Uterus (tissue), 4 donors: ENCODE data around the gene MAP3K14. TPM values are rescaled to one million over a fixed set of nuclear protein-coding genes. Genes with fewer than 3 reads are reported as not detected.

Experiments used
- DNase-seq, 2 donors: peaks; one replicate each; pipeline ENCODE4 v3.0.0-alpha.2; 2019 to 2020
- H3K27ac ChIP-seq, 2 donors: fragments of 200-600 bp; sonication (generic); 1 replicate in 1 of 2; 2 replicates in 1 of 2; pipeline ENCODE4 v1.5.1; 2016 to 2018
- H3K27me3 ChIP-seq, 2 donors: fragments of 200-600 bp; sonication (generic); one replicate each; pipeline ENCODE4 v1.5.1; 2018 to 2019; ENCODE audit warnings: control low read depth in 1 of 2
- H3K36me3 ChIP-seq, 2 donors: fragments of 200-600 bp; sonication (generic); one replicate each; pipeline ENCODE4 v1.5.1; 2019; ENCODE audit warnings: control low read depth in 1 of 2
- H3K4me1 ChIP-seq, 2 donors: fragments of 200-600 bp; sonication (generic); one replicate each; pipeline ENCODE4 v1.5.1; 2018 to 2019; ENCODE audit warnings: control low read depth in 1 of 2
- H3K4me3 ChIP-seq, 2 donors: fragments of 200-600 bp; sonication (generic); 1 replicate in 1 of 2; 2 replicates in 1 of 2; pipeline ENCODE4 v1.5.1; 2018 to 2019; ENCODE audit warnings: mild to moderate bottlenecking in 1 of 2
- H3K9me3 ChIP-seq, 2 donors: fragments of 200-600 bp; sonication (generic); one replicate each; pipeline ENCODE4 v1.5.1; 2019; ENCODE audit warnings: control low read depth in 1 of 2
- POLR2A ChIP-seq, 2 donors: fragments of 450-650 bp; IDR thresholded peaks; one replicate each; pipeline ENCODE4 v1.6.1; 2016; ENCODE audit warnings: antibody characterized with exemption in 2 of 2, mild to moderate bottlenecking in 1 of 2, moderate library complexity in 1 of 2
- intact Hi-C: fragments of 100-400 bp; cut with DNase I; formaldehyde crosslinking; loops from one replicate; pipeline ENCODE4 v1.15.1; 2023; ENCODE audit warnings: low total_unique reads
- total RNA-seq, 4 donors: library from RNA; depleted of rRNA in 3 of 4; stranded (reverse); fragments of >200 nt in 3 of 4; gene quantifications; one replicate each; pipeline versions ENCODE4 v1.1.0 to v1.2.4, GENCODE V29; 2014 to 2023
- TF ChIP-seq, protein P1 (sequence below), 4 experiments: fragments of 200-600 bp in 2 of 4; fragments of 450-650 bp in 2 of 4; sonication (generic) in 2 of 4; IDR thresholded peaks; one replicate each; pipeline ENCODE4 v1.5.1; 2016 to 2019; ENCODE audit warnings: antibody characterized with exemption in 4 of 4, mild to moderate bottlenecking in 2 of 4, moderate library complexity in 1 of 4
- donor health status: DM: yes; HTN: yes; CAD: no.

Gene MAP3K14
- total RNA-seq, 4 donors from 2014 or later: 1.0 to 22.1 (median 4.9) TPM

DNA sequence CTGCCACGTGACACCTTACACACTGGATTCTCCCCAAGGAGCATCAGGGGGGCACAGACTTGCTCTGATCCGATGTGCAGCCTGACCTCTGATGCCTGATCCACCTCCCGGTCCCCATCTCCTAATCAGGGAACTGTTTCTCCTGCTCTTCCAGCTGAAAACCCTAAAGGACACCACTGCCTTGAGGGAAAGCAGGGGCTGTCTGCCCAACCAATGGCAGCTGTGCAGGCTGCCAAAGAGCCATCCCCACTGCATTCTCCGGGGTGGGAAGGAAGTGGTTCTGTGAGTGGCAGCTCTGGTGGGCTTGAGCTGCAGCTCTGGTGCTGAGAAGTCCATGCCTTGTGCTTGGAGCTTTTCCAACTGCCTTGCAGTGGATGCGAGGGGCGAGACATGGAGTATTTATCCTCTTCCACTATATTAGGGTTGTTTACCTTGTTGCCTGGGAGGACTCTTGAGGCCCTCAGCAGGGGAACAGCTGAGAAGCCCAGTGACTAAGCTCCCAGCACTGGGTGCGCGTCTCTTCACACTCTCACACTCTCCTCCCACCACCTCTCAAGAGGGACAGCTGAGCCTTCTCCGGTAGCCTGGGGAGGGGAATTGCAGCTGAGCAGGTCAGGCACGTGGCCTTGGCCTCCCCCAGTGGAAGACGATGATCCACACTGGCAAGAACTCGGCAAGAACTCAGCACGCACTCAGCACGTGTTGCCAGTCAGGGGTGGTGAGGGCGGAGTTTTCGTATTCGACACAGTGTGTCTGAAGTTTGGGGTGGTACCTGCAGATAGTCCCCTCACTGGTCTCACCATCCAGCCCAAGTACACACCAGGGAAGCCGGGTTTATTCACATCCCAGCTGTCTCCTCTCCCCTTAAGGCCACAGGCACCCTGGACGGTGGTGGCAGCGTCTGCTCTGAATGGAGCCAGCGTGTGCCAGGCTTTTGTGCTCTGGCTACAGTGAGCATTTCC is 33.9 kb downstream of the MAP3K14 start:
- Histone ChIP-seq H3K27ac (no peak overlapping the region), H3K9me3 (no peaks in the 10 kb centered on the region), H3K36me3 (no peaks in the 10 kb centered on the region), H3K4me3 (no peak overlapping the region), H3K27me3 (no peaks in the 10 kb centered on the region), H3K4me1 (peaks cover 0 to 7% of the 10 kb centered on the region in 2 donors)
- intact Hi-C loops: no loop called here
- DNase-seq: peak in 1 of 2 donors; percentile 42
- TF ChIP-seq POLR2A (IDR thresholded peaks at IDR 0.05): no peak
- TF ChIP-seq, protein P1, sequence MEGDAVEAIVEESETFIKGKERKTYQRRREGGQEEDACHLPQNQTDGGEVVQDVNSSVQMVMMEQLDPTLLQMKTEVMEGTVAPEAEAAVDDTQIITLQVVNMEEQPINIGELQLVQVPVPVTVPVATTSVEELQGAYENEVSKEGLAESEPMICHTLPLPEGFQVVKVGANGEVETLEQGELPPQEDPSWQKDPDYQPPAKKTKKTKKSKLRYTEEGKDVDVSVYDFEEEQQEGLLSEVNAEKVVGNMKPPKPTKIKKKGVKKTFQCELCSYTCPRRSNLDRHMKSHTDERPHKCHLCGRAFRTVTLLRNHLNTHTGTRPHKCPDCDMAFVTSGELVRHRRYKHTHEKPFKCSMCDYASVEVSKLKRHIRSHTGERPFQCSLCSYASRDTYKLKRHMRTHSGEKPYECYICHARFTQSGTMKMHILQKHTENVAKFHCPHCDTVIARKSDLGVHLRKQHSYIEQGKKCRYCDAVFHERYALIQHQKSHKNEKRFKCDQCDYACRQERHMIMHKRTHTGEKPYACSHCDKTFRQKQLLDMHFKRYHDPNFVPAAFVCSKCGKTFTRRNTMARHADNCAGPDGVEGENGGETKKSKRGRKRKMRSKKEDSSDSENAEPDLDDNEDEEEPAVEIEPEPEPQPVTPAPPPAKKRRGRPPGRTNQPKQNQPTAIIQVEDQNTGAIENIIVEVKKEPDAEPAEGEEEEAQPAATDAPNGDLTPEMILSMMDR (IDR thresholded peaks at IDR 0.05): no peak

DNA sequence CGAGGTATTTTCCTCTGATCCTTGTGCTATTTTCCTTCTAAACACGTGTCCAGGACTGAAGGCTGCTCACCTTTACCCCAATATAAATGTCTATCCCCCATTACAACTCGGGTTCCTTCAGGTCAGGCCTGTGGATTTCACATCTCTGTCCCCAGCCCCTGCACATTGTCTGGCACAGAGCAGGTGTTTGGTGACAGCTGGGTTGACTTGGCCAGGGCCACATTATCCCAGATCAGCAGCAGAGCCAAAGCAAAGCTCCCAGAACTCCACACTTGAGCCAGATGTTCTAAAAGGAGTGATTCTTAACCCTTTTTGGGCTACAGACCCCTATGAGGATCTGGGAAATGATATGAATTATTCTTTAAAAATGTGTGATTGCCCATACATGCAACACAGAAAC is 36.9 kb downstream of the MAP3K14 start:
- Histone ChIP-seq H3K27ac (no peak overlapping the region), H3K27me3 (no peaks in the 10 kb centered on the region), H3K4me3 (no peak overlapping the region), H3K9me3 (no peaks in the 10 kb centered on the region), H3K4me1 (peaks cover 0 to 15% of the 10 kb centered on the region in 2 donors), H3K36me3 (no peaks in the 10 kb centered on the region)
- no peak for DNase-seq
- intact Hi-C loops: loop anchor here (5.0 kb wide), 1 partner anchor 107 kb away; no protein-coding TSS in a partner anchor
- TF ChIP-seq, protein P1 (IDR thresholded peaks at IDR 0.05): no peak
- no peak for TF ChIP-seq POLR2A (IDR thresholded peaks at IDR 0.05)

DNA sequence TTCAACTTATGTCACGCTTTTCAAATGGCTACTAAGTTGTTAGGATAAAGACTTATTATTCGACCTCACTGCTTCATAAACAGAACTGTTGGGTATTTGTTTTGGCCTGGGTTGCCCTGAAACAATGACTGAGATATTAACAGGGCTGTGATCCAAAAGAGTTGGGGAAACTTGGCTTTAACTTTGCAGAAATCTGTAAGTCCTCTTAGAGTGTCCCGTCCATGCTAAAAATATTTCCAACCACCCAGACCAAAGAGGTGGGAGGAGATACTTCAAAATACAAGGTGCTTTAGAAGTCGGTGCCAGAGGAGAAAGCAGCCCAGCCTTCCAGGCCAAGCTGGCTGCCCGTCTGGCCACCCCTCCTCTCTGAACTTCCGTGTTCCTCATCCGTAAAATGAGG is 38.8 kb downstream of the MAP3K14 start:
- H3K4me1 ChIP-seq: peaks cover 0 to 15% of the 10 kb centered on the region in 2 donors
- no peaks in the 10 kb centered on the region for H3K9me3 ChIP-seq
- no peak overlapping the region for H3K4me3 ChIP-seq
- intact Hi-C loops: loop anchor here (5.0 kb wide), 1 partner anchor 109 kb away; no protein-coding TSS in a partner anchor
- H3K36me3 ChIP-seq: no peaks in the 10 kb centered on the region
- TF ChIP-seq, protein P1 (IDR thresholded peaks at IDR 0.05): no peak
- TF ChIP-seq POLR2A (IDR thresholded peaks at IDR 0.05): no peak
- peak; percentile 47 to 56 for DNase-seq
- no peaks in the 10 kb centered on the region for H3K27me3 ChIP-seq
- H3K27ac ChIP-seq: peak overlapping the region; percentile 35 to 72

DNA sequence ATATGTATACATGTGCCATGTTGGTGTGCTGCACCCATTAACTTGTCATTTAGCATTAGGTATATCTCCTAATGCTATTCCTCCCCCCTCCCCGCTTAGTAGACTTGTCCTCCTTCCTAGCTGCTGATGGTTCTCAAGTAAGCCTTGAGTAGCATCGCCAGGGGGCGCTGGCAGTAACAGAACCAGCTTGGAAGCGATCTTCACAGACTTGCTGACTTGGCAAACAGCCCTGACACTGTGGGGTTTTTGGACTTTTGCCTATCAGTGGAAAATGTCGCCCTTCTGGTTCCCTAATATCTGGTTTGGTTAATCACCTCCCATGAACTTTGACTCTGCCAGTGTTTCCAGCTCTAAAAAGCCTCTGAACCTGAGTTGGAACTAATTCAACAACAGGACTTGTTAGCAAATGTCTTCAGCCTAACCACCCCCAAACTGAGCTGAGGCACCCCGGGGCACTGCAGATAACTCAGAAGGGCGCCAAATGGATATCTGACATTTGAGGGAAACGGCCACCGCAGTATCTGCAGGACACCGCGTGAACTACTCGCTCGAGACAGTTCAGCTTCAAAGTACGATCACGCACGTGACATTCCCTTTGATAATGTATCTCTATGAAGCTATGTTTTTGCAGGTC is 39.5 kb downstream of the MAP3K14 start:
- DNase-seq: peak; percentile 84 to 94
- peak overlapping the region; percentile 35 to 72 for H3K27ac ChIP-seq
- no peak for TF ChIP-seq POLR2A (IDR thresholded peaks at IDR 0.05)
- TF ChIP-seq, protein P1 (IDR thresholded peaks at IDR 0.05): peak; percentile 82 to 93 (median 89)
- no peak overlapping the region for H3K4me3 ChIP-seq
- no peaks in the 10 kb centered on the region for H3K27me3 ChIP-seq
- no peaks in the 10 kb centered on the region for H3K9me3 ChIP-seq
- intact Hi-C loops: loop anchor here (5.0 kb wide), 1 partner anchor 110 kb away; no protein-coding TSS in a partner anchor
- peaks cover 0 to 15% of the 10 kb centered on the region in 2 donors for H3K4me1 ChIP-seq
- H3K36me3 ChIP-seq: no peaks in the 10 kb centered on the region
